Neural cell (in vitro differentiated cells): ENCODE measurements around the gene CCDC40.

Experiments used
- CTCF ChIP-seq: fragments of 450-650 bp; IDR thresholded peaks from 2 replicates; pipeline ENCODE4 v1.5.1; 2014; ENCODE audit warnings: antibody characterized with exemption, mild to moderate bottlenecking, moderate library complexity; ENCODE audit not compliant: poor library complexity, severe bottlenecking
- EP300 ChIP-seq: fragments of 450-650 bp; conservative IDR thresholded peaks from 2 replicates; pipeline ENCODE4 v1.6.1; 2014; ENCODE audit warnings: antibody characterized with exemption, mild to moderate bottlenecking, moderate library complexity; ENCODE audit not compliant: poor library complexity, severe bottlenecking
- SMC3 ChIP-seq: fragments of 450-650 bp; conservative IDR thresholded peaks from 2 replicates; pipeline ENCODE4 v1.6.1; 2014; ENCODE audit warnings: antibody characterized with exemption, mild to moderate bottlenecking, moderate library complexity; ENCODE audit not compliant: poor library complexity
- TAF1 ChIP-seq: IDR thresholded peaks from 2 replicates; pipeline ENCODE4 v1.6.1; 2012; ENCODE audit warnings: low read depth

- TF ChIP-seq CTCF (no peak), SMC3 (no peak), EP300 (no peak), TAF1 (no peak)
Observed at GRCh38 chr17:80063830-80064585, 27.6 kb downstream of the CCDC40 start.
